Measurements from ENCODE around the gene PPP3R1. TPM values are rescaled to one million over a fixed set of nuclear protein-coding genes. Genes with fewer than 3 reads are reported as not detected.

Gene PPP3R1
- total RNA-seq, 1 experiment from 2014 or later: 74.2 TPM

DNA sequence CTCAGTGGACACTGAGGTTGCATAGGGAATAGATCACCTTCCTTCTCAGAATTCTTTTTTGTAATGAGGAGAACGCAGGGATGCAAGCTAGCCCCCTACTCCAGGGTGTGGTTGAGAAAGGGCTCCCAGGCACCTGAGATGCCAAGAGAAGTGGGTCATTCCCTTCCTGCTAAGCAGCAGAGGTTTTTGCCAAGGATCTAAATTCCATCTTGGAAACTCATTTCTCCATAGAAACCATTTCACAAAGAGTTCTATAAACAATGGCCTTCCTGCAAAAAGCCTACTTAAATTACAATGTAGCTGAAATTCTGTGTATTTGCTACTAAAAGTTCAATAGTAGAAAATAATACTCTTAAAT is 3.7 kb upstream of the PPP3R1 start:
- Histone ChIP-seq H3K23me2 (ENCODE audit: insufficient read length, low read depth, low read length, poor library complexity, severe bottlenecking) (peaks cover 8% of the 10 kb centered on the region), H2BK120ac (ENCODE audit: low read depth, low read length, poor library complexity, severe bottlenecking) (no peak overlapping the region), H3K4me2 (ENCODE audit: insufficient read depth, insufficient read length, low read length) (no peak overlapping the region)

More for the DNA sequence above, 3.7 kb upstream of the PPP3R1 start:
- H3K79me1 ChIP-seq (ENCODE audit: insufficient read depth, low read depth, low read length, poor library complexity, severe bottlenecking): no peaks in the 10 kb centered on the region
- no peaks in the 10 kb centered on the region for H3K9me3 ChIP-seq (ENCODE audit: control insufficient read depth, low read depth, low read length)
- H2BK15ac ChIP-seq (ENCODE audit: low read depth, low read length): no peak overlapping the region
- no peak overlapping the region for H2AK5ac ChIP-seq (ENCODE audit: insufficient read length, low read length)
- no peak overlapping the region for H3K27ac ChIP-seq (ENCODE audit: insufficient read length, low read depth, low read length)
- no peak overlapping the region for H2BK5ac ChIP-seq (ENCODE audit: insufficient read length, low read length)
- no peak overlapping the region for H2BK20ac ChIP-seq (ENCODE audit: low read depth, low read length, poor library complexity, severe bottlenecking)
- TF ChIP-seq, protein P1, sequence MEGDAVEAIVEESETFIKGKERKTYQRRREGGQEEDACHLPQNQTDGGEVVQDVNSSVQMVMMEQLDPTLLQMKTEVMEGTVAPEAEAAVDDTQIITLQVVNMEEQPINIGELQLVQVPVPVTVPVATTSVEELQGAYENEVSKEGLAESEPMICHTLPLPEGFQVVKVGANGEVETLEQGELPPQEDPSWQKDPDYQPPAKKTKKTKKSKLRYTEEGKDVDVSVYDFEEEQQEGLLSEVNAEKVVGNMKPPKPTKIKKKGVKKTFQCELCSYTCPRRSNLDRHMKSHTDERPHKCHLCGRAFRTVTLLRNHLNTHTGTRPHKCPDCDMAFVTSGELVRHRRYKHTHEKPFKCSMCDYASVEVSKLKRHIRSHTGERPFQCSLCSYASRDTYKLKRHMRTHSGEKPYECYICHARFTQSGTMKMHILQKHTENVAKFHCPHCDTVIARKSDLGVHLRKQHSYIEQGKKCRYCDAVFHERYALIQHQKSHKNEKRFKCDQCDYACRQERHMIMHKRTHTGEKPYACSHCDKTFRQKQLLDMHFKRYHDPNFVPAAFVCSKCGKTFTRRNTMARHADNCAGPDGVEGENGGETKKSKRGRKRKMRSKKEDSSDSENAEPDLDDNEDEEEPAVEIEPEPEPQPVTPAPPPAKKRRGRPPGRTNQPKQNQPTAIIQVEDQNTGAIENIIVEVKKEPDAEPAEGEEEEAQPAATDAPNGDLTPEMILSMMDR (conservative IDR thresholded peaks at IDR 0.05): no peak
- no peak overlapping the region for H3T11ph ChIP-seq (ENCODE audit: low read length)
- Mint-ChIP-seq H3K27me3 (ENCODE audit: low read depth) (no peaks in the 10 kb centered on the region), H3K4me3 (no peak overlapping the region), H3K4me1 (peaks cover 12 to 17% of the 10 kb centered on the region in 2 experiments), H3K36me3 (ENCODE audit: insufficient read depth in 1 of 3, low read depth in 3 of 3) (peaks cover 0 to 3% (median 1%) of the 10 kb centered on the region in 3 experiments; a peak in 1 of 7 replicates), H3K9me3 (peaks cover 0 to 2% of the 10 kb centered on the region in 2 experiments; a peak in 1 of 5 replicates), H3K27ac (no peak overlapping the region; a peak in 1 of 7 replicates)
- peaks cover 2% of the 10 kb centered on the region; the same call in 1 of the 2 replicates for H3K4me1 ChIP-seq (ENCODE audit: insufficient read depth, low read length)
- H4K20me1 ChIP-seq (ENCODE audit: control insufficient read depth, insufficient read depth, insufficient read length): no peaks in the 10 kb centered on the region
- no CpG with 5 or more reads among the region's 1 CpG for WGBS (ENCODE audit: extremely low coverage, insufficient read length, low lambda C conversion rate)
- no peak overlapping the region for H3K18ac ChIP-seq (ENCODE audit: insufficient read length, low read depth, low read length)
- no peak overlapping the region for H3K56ac ChIP-seq (ENCODE audit: insufficient read length, low read depth, low read length)
- DNase-seq: no peak
- no peak overlapping the region for H3K9ac ChIP-seq (ENCODE audit: extremely low read depth, insufficient read length, low read length)
- no peak overlapping the region for H4K5ac ChIP-seq (ENCODE audit: insufficient read length, low read depth, low read length)
- no peaks in the 10 kb centered on the region for H3K79me2 ChIP-seq (ENCODE audit: insufficient read depth, low read length)
- no peaks in the 10 kb centered on the region for H3K27me3 ChIP-seq (ENCODE audit: insufficient read depth, low read length)
- no peak overlapping the region for H2AFZ ChIP-seq (ENCODE audit: low read length)
- H4K8ac ChIP-seq (replicated peaks; ENCODE audit: insufficient read length, low read depth, low read length): no peak overlapping the region
- H4K91ac ChIP-seq (ENCODE audit: insufficient read length, low read depth, low read length): no peak overlapping the region
- H3K14ac ChIP-seq (ENCODE audit: insufficient read depth, low read length): no peak overlapping the region
- H3K23ac ChIP-seq (ENCODE audit: insufficient read length, low read depth, low read length): no peak overlapping the region
- H3K4ac ChIP-seq (ENCODE audit: low read depth, low read length): no peak overlapping the region
- no peak overlapping the region for H2BK12ac ChIP-seq (ENCODE audit: insufficient read length, low read depth, low read length)

Measured in H9 (cell line).